Measurements from ENCODE around the gene WNT5B. TPM values are rescaled to one million over a fixed set of nuclear protein-coding genes. Genes with fewer than 3 reads are reported as not detected.

The WNT5B gene
- polyA plus RNA-seq, 1 donor (not counting 4 experiments of a cell fraction or from before 2014, with no cell fraction given), result 12.3 TPM

DNA sequence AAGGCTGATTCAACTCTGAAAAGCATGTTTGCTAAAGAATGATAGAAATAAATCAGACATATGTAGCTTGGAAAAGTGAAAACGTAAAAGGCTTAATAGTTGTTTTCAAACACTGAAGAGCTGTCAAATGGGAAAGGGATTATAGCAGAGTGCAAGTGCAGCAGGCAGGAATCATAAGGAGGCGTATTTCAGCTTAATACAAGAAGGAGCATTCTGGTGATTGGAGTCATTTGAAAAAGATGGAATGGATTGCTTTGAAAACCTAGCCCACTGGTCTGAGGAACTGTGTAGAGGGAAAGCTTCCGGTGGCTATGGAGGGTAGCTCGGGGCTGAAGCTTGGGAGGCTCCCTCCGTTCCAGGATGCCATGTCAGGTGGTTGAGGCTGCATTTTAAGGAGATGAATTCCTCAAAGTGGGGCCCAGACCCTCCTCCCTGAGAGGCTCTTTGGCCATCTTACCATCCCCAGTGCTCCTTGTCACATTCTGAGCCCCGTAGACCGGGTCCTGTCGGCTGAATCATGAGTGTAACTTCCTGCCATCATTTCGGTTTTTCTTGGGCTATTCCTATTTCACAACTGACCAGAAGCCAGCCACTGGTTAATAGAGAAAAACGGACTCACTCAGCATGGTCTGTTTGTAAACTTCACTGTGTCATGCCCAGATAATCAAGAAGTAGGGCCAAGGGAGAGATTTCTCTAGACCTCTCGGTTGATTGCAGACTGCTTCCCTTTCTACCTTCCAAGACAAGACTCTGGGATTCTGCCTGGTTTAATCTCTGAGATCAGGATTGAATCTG, 6.5 kb downstream of the WNT5B start:
- TF ChIP-seq EZH2 (IDR thresholded peaks at IDR 0.05; ENCODE audit: low read length), result no peak
- TF ChIP-seq, protein P1, sequence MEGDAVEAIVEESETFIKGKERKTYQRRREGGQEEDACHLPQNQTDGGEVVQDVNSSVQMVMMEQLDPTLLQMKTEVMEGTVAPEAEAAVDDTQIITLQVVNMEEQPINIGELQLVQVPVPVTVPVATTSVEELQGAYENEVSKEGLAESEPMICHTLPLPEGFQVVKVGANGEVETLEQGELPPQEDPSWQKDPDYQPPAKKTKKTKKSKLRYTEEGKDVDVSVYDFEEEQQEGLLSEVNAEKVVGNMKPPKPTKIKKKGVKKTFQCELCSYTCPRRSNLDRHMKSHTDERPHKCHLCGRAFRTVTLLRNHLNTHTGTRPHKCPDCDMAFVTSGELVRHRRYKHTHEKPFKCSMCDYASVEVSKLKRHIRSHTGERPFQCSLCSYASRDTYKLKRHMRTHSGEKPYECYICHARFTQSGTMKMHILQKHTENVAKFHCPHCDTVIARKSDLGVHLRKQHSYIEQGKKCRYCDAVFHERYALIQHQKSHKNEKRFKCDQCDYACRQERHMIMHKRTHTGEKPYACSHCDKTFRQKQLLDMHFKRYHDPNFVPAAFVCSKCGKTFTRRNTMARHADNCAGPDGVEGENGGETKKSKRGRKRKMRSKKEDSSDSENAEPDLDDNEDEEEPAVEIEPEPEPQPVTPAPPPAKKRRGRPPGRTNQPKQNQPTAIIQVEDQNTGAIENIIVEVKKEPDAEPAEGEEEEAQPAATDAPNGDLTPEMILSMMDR (optimal IDR thresholded peaks at IDR 0.05 in 1 of 3, IDR thresholded peaks at IDR 0.05 in 1 of 3, conservative IDR thresholded peaks at IDR 0.05 in 1 of 3; ENCODE audit: extremely low read depth in 1 of 3, insufficient read depth in 2 of 3, low read length in 3 of 3), result no peak
- dilution Hi-C loops (cut with MboI; ENCODE audit: extremely low pct_ligation_motif_present, low sequenced_read_pairs), result no loop called here
- no peaks in the 10 kb centered on the region for H4K20me1 ChIP-seq (ENCODE audit: control insufficient read depth, extremely low read depth, insufficient read depth, low read length)

DNA sequence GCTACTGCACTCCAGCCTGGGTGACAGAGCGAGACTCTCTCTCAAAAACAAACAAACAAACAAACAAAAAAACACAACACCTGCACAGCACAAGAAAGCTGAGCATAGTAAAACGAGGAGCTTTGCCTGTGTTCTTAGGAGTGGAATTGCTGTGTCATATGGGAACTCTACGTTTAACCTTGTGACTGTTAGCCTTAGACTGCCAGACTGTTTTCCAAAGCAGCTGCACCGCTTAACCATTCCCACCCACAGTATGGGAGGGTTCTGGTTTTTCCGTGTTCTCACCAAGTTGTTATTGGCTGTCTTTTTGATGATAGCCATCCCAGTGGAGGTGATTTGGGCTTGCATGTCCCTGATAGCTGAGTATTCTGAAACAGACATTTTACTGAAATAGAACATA, 9.2 kb downstream of the WNT5B start:
- H2AFZ ChIP-seq (ENCODE audit: control insufficient read depth, low read length), result no peak overlapping the region
- H3K27me3 ChIP-seq (ENCODE audit: control insufficient read depth, extremely low read depth, insufficient read depth, low read length), result no peaks in the 10 kb centered on the region
- DNase-seq (ENCODE audit: low read depth, low spot score) (no peak), FAIRE-seq (no peak)
- no peaks in the 10 kb centered on the region for H3K9me3 ChIP-seq (ENCODE audit: control insufficient read depth, low read depth, low read length)
- H3K27ac ChIP-seq (ENCODE audit: control insufficient read depth, insufficient read depth, low read length), result no peak overlapping the region
- H3K36me3 ChIP-seq (ENCODE audit: control insufficient read depth in 2 of 2, extremely low read depth in 1 of 2, insufficient read depth in 2 of 2, low read length in 2 of 2), result no peaks in the 10 kb centered on the region
- no peak for TF ChIP-seq EZH2 (IDR thresholded peaks at IDR 0.05; ENCODE audit: low read length)
- TF ChIP-seq, protein P1 (optimal IDR thresholded peaks at IDR 0.05 in 1 of 3, IDR thresholded peaks at IDR 0.05 in 1 of 3, conservative IDR thresholded peaks at IDR 0.05 in 1 of 3; ENCODE audit: extremely low read depth in 1 of 3, insufficient read depth in 2 of 3, low read length in 3 of 3), result no peak
- no peak overlapping the region for H3K4me3 ChIP-seq (ENCODE audit: control insufficient read depth in 2 of 3, extremely low read depth in 1 of 3, insufficient read depth in 2 of 3, low read depth in 1 of 3, low read length in 3 of 3)
- H4K20me1 ChIP-seq (ENCODE audit: control insufficient read depth, extremely low read depth, insufficient read depth, low read length), result no peaks in the 10 kb centered on the region
- H3K79me2 ChIP-seq (ENCODE audit: control insufficient read depth, insufficient read depth, low read length), result no peaks in the 10 kb centered on the region
- no peak overlapping the region for H3K9ac ChIP-seq (ENCODE audit: control insufficient read depth, extremely low read depth, insufficient read depth, low read length)
- H3K4me2 ChIP-seq (ENCODE audit: control insufficient read depth, extremely low read depth, insufficient read depth, low read depth, low read length), result no peak overlapping the region
- dilution Hi-C loops (cut with MboI; ENCODE audit: extremely low pct_ligation_motif_present, low sequenced_read_pairs), result no loop called here
- H3K4me1 ChIP-seq (ENCODE audit: control insufficient read depth, extremely low read depth, insufficient read depth, low read length), result no peaks in the 10 kb centered on the region
- H3K9me1 ChIP-seq (ENCODE audit: control insufficient read depth, extremely low read depth, insufficient read depth, low read length), result no peaks in the 10 kb centered on the region

More for the DNA sequence above, 6.5 kb downstream of the WNT5B start:
- H3K4me3 ChIP-seq (ENCODE audit: control insufficient read depth in 2 of 3, extremely low read depth in 1 of 3, insufficient read depth in 2 of 3, low read depth in 1 of 3, low read length in 3 of 3), result no peak overlapping the region
- no peak for FAIRE-seq
- no peak overlapping the region for H3K9ac ChIP-seq (ENCODE audit: control insufficient read depth, extremely low read depth, insufficient read depth, low read length)
- H3K4me1 ChIP-seq (ENCODE audit: control insufficient read depth, extremely low read depth, insufficient read depth, low read length), result no peaks in the 10 kb centered on the region
- DNase-seq (ENCODE audit: low read depth, low spot score), result no peak
- H3K27ac ChIP-seq (ENCODE audit: control insufficient read depth, insufficient read depth, low read length), result no peak overlapping the region
- H3K79me2 ChIP-seq (ENCODE audit: control insufficient read depth, insufficient read depth, low read length), result no peaks in the 10 kb centered on the region
- H3K36me3 ChIP-seq (ENCODE audit: control insufficient read depth in 2 of 2, extremely low read depth in 1 of 2, insufficient read depth in 2 of 2, low read length in 2 of 2), result peaks cover 1 to 2% of the 10 kb centered on the region in 2 experiments
- H2AFZ ChIP-seq (ENCODE audit: control insufficient read depth, low read length), result no peak overlapping the region
- no peaks in the 10 kb centered on the region for H3K9me3 ChIP-seq (ENCODE audit: control insufficient read depth, low read depth, low read length)
- H3K9me1 ChIP-seq (ENCODE audit: control insufficient read depth, extremely low read depth, insufficient read depth, low read length), result no peaks in the 10 kb centered on the region
- peaks cover 5% of the 10 kb centered on the region for H3K27me3 ChIP-seq (ENCODE audit: control insufficient read depth, extremely low read depth, insufficient read depth, low read length)
- no peak overlapping the region for H3K4me2 ChIP-seq (ENCODE audit: control insufficient read depth, extremely low read depth, insufficient read depth, low read depth, low read length)

Data from keratinocyte (primary cell).